Glomerular endothelial cell (primary cell): ENCODE data around the gene PLPPR3. TPM values are rescaled to one million over a fixed set of nuclear protein-coding genes. Genes with fewer than 3 reads are reported as not detected.
"Not testable (repeated sequence)": the region's sequence is repeated elsewhere in the genome, so short reads cannot be mapped to it uniquely, and the experiment has no call there.

ENCODE experiments used
- DNase-seq: peaks from one replicate; pipeline ENCODE4 v3.0.0-alpha.2; 2011; ENCODE audit warnings: low read depth, low spot score; ENCODE audit errors: extremely low read depth
- total RNA-seq: library from RNA; depleted of rRNA; stranded (reverse); fragments of >200 nt; gene quantifications from 2 replicates; pipeline ENCODE4 v1.2.3, GENCODE V29; 2015

Gene PLPPR3
- total RNA-seq, 1 donor from 2014 or later, result 2.3 TPM

DNA sequence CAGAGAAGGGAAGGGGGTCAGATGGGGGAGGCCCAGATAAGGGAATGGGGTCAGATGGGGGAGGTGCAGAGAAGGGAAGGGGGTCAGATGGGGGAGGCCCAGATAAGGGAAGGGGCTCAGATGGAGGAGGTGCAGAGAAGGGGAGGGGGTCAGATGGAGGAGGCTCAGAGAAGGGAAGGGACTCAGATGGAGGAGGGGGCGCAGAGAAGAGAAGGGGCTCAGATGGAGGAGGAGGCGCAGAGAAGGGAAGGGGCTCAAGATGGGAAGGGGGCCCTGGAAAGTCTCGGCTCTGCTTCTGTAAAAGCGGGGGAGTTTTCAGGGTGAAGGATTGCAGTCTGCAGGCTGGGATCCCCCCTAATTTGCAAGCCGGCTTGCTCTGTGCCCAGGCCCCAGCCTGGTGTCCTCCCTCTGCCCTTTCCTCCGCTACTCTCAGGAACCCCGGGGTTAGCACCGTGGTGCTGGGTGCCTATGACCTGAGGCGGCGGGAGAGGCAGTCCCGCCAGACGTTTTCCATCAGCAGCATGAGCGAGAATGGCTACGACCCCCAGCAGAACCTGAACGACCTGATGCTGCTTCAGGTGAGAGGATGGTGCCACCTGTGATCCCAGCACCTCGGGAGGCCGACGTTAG lies 7.5 kb upstream of the PLPPR3 start:
- no peak for DNase-seq

DNA sequence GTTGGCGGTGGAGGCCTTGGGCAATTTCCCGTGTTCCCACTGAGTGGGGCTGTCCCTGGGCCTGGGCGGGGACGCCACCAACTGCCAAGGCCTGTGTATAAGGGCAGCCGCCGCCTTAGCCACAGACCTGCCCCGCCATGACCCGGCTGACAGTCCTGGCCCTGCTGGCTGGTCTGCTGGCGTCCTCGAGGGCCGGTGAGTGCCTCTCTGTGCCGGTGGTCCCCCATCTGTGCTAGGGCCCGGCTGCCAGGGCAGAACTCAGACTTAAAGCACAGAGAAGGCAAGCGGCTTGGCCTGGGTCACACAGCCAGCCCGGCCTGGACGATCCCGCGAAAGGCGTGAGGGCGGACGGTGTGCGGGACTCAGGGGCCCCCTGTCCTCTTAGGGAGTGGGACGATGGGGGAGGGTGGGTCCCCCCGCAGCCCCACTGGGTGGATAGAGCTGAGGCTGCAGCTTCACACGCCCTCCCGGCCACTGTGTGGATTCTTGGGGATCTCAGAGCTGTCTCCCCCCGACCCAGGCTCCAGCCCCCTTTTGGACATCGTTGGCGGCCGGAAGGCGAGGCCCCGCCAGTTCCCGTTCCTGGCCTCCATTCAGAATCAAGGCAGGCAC lies 6.1 kb upstream of the PLPPR3 start, which contains the start of gene AZU1:
Gene AZU1 (plus strand): TSS at position 128 of the 612 bp plus-strand sequence. CDS start 10 bp downstream, at position 138.
- no peak for DNase-seq

DNA sequence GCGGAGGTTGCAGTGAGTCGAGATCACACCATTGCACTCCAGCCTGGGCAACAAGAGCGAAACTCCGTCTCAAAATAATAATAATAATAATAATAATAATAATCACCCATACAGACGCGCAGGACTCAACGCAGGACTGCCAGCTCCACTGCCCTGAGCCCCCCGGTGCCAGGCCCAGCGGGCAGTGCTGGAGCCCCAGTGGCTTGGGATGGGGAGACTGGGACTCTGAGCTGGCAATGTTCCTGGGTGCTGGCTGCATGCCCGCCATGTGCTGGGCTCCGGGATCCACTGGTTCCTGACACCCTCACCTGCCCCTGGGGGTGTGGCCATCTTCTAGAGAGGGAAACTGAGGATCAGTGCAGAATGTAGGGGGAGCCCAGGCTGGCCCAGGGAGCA lies 5.6 kb upstream of the PLPPR3 start:
- no peak for DNase-seq

DNA sequence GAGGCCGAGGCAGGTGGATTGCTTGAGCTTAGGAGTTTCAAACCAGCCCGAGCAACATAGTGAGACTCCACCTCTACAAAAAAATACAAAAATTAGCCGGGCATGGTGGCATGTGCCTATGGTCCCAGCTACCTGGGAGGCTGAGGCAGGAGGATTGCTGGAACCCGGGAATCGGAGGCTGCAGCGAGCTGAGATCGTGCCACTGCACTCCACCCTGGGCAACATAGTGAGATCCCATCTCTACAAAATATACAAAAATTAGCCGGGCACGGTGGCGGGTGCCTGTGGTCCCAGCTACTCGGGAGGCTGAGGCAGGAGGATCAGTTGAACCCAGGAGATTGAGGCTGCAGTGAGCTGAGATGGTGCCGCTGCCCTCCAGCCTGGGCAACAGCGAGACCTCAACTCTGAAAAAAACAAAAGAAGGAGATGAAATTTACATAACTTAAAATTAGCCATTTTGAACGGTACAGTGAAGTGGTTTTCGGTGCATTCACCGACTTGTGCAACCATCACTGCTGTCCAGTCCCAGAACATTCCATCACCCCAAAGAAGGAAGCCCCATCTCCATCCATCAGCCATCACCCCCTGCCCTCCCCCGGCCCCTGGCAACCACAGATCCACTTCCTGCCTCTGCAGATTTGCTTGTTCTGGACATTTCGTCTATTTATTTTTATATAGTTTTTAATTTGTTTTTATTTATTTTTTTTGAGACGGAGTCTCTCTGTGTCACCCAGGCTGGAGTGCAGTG lies 4.3 kb upstream of the PLPPR3 start:
- DNase-seq, result no peak

DNA sequence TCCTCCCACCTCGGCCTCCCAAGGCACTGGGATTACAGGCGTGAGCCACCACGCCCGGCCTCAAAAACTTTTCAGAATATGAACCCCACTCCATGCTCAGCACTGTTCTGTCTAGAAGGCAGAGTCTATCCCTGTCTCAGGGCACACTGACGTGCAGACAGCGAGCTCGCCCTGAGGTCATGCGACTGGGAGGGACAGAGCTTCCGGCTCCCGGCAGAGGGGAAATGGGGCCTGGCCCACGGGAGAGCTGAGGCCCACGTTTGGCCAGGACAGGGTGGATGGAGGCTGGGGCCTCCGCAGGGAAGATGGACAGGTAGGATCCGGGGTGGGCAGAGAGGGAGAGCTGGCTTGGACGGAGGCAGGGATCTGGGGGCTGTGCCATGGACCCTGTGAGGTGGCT lies 3.1 kb upstream of the PLPPR3 start:
- no peak for DNase-seq

DNA sequence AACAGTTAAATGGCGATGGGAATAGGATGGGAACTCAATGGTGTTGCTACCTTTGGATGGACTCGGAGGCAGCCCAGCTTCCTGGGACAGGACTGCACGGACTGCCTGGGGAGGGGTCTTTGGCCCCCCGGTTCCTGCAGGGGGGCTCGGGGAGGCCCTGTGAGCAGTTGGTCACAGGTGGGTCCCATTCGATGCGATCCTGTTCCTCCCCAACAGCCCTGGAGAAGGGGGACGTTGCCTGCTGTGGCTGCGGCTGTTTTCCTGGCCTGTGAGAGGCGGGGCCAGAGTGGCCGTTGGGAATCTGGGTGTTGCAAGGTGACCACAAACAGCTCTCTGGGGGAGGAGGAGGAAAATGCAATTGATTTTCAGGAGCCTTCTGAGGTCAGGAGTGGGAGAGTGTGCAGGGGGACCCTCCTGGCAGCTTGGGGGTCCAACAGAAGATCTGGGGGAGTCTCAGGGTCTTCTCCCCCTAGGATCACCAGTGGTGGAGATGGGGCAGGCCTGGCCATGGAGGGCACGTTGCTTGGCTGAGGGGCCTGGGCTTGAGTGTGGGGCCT lies 1.9 kb upstream of the PLPPR3 start:
- no peak for DNase-seq

DNA sequence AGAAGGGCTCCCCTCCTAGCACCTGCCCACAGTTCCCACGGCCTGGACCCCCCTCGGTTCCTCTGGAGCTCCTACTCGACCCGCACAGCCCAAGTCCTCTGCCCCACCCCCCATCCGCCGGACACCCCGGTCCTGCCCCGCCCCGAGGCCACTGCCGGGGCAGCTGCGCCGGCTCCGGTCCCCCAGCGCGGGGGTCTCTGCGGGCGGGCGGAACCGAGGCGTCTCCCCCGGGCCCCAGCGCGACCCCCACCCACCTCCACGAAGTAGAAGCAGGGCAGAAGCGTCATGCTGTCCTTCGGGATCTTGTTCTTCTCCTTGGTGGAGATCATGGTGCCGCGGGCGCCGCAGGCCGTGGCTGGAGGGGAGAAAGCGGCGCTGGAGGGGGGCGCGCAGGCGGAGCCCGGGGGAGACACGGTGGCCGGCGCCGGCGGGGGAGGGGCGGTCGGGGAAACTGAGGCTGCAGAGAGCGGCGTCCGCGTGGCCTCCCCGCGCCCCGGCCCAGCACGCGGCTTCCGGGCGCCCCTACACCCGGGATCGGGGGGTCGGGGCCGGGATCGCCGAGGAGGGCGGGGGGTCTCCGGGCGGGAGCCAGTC lies 427 bp downstream of the PLPPR3 start:
- DNase-seq, result no peak

DNA sequence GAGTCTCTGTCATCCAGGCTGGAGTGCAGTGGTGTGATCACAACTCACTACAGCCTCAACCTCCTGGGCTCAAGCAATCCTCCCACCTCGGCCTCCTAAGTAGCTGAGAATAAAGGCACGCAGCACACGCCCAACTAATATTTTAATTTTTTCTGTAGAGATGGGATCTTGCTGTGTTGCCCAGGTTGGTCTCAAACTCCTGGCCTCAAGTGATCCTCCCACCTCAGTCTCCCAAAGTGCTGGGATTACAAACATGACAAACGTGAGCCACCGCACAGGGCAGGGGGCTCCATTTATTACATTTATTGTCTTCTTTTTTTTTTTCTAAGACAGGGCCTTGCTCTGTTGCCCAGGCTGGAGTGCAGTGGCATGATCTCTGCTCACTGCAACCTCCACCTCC lies 1.5 kb downstream of the PLPPR3 start:
- not testable (repeated sequence) for DNase-seq

DNA sequence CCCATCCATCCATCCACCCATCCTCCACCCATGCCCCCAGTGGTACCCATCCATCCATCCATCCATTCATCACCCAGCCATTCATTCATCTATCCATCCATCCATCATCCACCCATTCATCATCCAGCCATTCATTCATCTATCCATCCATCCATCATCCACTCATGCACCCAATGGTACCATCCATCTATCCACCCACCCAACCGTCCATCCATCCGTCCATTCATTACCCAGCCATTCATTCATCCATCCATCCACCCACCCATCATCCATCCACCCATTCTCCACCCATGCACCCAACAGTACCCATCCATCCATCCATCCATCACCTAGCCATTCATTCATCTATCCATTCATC lies 5.3 kb downstream of the PLPPR3 start:
- no peak for DNase-seq

DNA sequence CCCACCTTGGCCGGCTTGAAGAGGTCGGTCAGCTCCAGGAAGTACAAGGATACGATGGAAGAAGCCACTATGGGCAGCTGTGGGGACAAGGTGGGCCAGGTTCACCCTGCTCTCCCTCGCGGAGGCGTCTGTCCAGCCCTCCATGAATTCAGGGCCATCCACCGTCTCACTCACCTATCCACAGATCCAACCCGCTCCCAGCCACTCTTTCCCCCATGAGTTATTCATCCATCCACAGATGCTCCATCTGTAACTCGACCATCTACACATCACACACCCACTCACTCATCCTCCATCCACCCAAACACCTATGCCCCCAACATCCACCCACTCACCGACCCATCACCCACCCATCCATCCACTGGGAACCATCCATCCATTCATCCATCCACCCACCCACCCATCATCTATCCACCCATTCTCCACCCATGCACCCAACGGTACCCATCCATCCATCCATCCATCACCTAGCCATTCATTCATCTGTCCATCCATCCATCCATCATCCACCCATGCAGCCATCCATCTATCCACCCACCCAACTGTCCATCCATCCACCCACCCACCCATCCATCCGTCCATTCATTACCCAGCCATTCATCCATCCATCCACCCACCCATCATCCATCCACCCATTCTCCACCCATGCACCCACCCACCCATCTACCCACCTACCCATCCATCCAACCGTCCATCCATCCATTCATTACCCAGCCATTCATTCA lies 5.8 kb downstream of the PLPPR3 start:
- no peak for DNase-seq

DNA sequence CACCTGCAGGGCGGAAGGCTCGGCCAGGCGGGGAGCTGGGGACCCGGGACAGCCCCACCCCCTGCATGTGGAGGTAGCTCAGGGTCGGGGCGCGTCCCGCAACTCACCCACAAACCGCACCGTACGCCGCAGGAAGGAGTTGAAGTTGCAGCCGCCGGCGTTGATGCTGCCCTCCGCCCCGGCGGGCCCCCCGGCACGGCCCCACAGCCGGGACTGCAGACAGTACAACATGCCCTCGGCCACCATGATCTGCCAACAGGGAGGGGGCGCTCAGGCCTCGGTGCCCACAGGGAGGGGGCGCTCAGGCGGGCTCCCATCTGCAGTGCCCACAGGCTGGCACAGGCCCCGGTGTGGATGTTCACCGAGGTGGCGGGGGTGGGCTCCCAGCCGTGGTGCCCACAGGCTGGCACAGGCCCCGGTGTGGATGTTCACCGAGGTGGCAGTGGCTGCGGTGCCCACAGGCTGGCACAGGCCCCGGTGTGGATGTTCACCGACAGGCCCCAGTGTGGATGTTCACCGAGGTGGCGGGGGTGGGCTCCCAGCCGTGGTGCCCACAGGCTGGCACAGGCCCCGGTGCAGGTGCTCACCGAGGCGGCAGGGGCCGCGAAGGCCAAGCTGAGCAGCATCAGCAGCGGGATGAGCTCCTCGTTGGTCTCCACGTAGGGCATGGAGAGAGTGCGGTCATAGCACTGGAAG lies 6.5 kb downstream of the PLPPR3 start:
- DNase-seq, result no peak

DNA sequence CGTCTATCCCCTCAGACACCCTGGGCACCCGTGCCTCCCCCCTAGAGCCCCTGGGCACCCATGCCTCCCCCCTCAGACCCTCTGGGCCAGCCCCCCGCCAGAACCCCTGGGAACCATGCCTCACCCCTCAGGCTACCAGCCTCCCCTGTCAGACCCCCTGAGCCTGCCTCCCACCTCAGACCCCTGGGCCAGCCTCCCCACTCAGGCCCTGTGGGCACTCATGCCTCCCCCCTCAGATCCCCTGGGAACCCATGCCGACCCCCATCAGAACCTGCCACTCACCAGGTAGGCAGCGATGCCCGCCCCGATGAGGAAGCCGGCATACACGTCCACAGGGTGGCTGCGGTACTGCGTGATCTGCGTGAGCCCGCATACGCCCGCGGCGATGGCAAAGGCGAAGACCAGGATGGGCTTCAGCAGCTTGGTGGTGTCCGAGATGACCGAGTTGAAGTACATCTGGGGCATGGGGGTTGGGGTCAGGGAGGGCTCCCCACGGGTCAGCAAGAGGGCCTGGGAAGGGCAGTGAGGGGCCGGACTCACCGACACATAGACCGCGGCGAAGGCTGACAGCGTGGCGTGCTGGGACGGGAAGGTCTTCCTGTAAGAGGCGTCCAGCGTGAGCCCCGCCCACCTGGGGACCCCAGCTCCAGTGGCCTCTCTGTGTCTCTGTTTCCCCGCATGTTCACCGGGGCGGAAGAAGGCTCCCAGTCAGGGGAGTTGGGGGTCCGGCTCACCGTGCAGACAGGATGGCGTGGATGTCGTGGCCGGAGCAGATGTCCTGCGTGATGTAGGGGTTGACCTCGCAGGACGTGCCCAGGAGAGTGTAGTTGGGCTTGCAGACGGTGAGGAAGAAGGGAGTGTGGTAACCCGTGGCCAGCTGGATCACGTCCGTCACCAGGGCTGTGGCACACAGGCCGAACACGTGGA lies 7.3 kb downstream of the PLPPR3 start:
- DNase-seq, result no peak

DNA sequence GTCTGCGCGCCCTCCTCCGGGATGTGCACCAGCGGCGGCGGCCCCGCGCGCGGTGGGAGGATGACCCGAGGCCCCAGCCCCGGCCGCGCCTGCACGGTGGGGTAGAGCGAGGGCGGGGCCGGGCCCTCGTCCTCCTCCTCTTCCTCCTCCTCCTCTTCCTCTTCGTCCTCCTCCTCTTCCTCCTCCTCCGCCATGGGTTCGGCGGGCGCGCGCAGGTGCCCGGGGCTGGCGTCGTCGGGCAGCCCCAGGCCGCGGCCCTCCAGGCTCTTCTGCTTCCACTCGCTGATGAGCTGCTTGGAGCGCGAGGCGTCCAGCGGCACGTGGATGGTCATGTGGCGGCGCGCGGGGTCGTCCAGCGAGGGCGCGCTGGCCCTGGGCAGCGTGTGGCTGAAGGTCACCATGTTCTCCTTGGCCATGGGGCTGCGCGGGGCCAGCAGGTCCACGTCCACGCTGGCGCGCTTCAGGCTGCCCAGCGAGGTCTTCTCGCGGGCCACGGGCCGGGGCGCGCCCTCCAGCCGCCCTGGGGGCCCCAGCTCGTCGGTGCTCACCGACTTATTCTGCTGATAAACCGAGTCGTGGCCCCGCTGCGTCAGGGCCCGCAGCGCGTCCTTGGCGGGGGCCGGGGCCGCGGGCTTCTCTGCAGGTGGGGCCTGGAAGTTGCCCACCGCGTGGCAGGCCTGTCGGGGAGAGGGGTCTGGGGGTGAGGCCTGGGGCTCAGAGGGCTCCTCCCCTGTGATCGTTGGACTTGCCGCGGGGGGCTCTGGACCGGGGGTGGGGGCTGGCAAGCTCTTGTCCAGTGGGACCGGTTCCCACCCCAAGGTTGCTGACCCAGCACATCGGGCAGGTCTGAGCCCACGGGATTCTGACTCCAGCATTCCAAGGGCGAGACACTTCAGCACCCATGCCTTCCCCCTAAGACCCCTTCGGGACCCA lies 8.3 kb downstream of the PLPPR3 start:
- DNase-seq, result no peak

DNA sequence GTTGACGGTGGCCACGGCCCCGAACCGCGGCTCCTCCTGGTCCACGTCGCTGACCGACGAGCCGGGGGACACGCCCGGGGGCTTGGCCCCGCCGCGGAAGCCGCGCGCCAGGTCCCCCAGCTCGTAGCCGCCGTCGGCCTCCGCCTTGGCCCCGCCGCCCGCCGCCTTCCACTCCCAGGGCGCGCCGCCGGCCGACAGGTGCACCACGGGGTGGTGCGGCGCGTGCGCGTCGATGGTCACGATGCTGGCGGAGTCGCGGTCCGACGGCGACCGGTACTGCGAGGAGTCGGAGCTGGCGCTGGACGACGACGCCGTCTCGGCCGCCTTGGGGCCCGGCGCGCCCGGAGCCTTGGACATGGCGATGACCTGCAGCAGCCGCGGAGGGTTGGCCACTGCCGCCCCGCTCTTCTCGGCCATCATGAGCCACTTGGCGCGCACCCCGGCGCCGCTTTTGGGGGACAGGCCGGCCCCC lies 9.0 kb downstream of the PLPPR3 start:
- no peak for DNase-seq

DNA sequence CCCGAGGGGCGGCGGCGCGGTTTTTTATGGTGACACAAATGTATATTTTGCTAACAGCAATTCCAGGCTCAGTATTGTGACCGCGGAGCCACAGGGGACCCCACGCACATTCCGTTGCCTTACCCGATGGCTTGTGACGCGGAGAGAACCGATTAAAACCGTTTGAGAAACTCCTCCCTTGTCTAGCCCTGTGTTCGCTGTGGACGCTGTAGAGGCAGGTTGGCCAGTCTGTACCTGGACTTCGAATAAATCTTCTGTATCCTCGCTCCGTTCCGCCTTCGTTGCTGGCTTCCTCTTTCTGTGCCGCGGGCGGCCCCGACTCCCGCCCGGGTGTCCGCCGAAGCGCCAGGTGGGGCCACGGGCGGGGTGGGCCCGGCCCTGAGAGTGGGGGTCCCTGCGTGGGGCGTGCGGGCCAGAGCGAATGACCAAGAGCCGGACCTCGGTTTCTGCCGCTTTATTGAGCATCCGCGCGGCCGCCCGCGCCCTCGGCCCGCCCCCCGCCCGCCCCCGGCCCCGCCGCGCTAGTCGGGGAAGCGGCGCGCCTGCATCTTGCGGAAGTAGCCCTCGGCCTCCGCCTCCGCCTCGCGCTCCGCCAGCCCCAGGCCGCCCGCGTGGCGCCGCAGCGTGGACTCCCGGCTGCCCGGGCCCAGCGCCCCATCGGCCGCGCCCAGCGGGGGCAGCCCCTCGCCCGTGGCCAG lies 9.6 kb downstream of the PLPPR3 start:
- DNase-seq, result no peak

DNA sequence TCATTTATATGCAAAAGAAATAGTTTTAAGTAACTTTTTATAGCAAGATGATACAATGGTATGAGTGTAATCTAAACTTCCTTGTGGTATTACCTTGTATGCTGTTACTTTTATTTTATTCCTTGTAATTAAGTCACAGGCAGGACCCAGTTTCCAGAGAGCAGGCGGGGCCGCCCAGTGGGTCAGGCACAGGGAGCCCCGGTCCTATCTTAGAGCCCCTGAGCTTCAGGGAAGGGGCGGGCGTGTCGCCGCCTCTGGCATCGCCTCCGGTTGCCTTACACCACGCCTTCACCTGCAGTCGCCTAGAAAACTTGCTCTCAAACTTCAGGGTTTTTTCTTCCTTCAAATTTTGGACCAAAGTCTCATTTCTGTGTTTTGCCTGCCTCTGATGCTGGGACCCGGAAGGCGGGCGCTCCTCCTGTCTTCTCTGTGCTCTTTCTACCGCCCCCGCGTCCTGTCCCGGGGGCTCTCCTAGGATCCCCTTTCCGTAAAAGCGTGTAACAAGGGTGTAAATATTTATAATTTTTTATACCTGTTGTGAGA lies 10.2 kb downstream of the PLPPR3 start:
- DNase-seq, result no peak

DNA sequence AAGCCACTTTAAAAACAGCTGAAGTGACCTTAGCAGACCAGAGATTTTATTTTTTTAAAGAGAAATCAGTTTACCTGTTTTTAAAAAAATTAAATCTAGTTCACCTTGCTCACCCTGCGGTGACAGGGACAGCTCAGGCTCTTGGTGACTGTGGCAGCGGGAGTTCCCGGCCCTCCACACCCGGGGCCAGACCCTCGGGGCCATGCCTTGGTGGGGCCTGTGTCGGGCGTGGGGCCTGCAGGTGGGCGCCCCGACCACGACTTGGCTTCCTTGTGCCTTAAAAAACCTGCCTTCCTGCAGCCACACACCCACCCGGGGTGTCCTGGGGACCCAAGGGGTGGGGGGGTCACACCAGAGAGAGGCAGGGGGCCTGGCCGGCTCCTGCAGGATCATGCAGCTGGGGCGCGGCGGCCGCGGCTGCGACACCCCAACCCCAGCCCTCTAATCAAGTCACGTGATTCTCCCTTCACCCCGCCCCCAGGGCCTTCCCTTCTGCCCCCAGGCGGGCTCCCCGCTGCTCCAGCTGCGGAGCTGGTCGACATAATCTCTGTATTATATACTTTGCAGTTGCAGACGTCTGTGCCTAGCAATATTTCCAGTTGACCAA lies 10.8 kb downstream of the PLPPR3 start:
- DNase-seq, result no peak
